Activated CD8-positive, alpha-beta memory T cell treated with anti-CD3 and anti-CD28 coated beads for 36 hours (primary cell): ENCODE measurements around the gene PARVA. TPM values are rescaled to one million over a fixed set of nuclear protein-coding genes. Genes with fewer than 3 reads are reported as not detected.

Experiments
- CTCF ChIA-PET: fragments of 350-600 bp; sonication (Branson Sonifier 250); formaldehyde crosslinking; loops from one replicate; lab custom pipeline; 2021; ENCODE audit warnings: antibody characterized with exemption; lab: Charles Lee
- POLR2A ChIA-PET: fragments of 350-600 bp; sonication (Branson Sonifier 250); formaldehyde crosslinking; loops from one replicate; lab custom pipeline; 2021; ENCODE audit warnings: antibody characterized with exemption; lab: Charles Lee
- total RNA-seq, 2 experiments: library from RNA; stranded (reverse); gene quantifications; one replicate each; pipeline ENCODE4 v1.2.3, GENCODE V29; 2021

Gene PARVA
- total RNA-seq, 2 experiments from 2014 or later: 0.06 TPM; not detected in 1

DNA sequence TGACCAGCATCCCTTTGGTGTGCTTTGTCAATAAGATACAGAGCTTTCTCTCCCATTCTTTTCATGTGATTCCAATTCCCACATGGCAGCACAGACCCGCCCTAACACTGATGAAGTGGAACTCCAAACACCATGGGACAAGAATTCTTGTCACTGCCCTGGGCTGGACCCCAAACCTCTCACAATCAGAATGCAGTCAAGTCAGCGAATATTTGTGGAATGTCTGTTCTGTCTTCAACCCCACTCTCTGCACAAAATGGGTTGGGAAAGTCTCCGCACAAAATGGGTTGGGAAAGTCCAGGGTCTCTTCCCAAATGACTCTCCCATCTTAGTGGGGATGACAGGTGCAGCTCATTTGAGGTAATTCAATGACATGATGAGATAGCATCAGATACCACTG is 157.9 kb downstream of the PARVA start:
- ChIA-PET POLR2A (no interaction called here), CTCF (no interaction called here)

DNA sequence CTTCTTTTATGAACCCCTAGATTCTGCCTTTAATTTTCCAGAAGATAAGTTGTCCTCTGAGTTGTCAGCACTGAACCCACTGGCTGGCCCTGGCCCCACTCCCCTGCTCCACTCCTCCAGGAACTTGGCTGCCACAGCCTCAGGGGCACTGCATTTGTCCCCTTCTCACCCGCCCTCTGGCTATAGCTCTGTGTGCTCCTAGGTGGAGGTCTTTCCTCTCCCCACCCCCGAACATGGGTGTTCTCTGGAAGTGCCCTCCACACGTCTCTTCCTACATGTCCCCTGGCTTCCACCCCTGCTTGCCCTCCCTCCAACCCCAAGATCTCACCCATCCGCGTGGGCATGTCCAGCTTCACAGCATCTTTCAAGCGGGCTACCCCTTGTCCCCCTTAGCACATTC is 159.2 kb downstream of the PARVA start:
- POLR2A ChIA-PET: no interaction called here
- CTCF ChIA-PET: no interaction called here

DNA sequence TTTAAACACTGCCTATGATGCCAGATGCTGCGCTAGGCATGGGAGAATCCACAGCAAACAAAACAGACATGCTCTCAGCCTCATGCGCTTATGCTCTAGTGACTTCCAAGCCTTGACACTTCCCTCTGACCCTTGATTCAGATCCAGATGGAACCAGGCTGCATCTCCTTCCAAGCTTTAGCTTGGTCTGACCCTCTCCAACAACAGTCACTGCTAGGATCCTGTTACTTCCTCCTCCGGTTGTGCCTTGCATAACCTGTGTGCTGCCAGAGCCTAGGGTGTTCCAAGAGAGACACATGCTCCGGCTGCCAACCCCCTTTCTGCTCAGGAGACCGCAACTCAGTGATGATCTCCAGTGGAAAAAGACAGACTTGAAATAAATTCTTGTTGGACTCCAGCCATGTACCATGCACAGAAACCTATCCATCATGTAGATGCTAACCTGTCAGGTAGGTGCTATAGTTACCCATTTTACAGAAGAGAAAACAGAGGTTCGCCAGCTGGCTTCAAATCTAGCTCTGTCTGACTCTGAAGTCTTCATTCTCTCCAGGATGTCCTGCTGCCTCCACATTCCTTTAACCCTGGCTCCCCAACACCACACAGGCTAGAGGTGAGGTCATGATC is 160.5 kb downstream of the PARVA start:
- POLR2A ChIA-PET: no interaction called here
- CTCF ChIA-PET: no interaction called here

DNA sequence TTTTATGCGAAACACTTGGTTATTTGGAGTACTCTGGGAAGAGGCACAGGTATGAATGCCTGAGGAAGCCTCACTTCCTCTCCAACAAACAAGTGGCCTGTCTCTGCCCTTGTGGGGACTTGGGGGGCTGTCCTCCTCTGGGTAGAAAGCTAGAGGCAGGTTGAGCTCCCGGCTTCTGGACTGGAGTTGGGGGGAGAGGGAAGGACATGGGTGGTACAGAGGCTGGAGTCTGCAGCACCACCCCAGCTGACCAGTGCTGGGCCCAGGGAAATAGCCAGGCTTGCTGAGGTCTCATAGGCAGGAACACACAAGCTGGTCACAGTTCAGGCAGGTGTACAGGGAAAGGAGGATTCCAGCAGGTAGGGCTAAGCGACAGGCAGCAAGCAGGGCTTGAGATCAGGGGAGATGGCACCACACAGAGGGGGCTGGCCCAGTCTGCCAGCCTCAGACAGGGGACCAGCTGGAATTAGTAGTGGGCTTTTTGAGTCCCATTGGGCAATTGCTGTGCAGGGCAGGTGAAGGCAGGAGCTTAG is 161.6 kb downstream of the PARVA start:
- POLR2A ChIA-PET: no interaction called here
- CTCF ChIA-PET: no interaction called here

DNA sequence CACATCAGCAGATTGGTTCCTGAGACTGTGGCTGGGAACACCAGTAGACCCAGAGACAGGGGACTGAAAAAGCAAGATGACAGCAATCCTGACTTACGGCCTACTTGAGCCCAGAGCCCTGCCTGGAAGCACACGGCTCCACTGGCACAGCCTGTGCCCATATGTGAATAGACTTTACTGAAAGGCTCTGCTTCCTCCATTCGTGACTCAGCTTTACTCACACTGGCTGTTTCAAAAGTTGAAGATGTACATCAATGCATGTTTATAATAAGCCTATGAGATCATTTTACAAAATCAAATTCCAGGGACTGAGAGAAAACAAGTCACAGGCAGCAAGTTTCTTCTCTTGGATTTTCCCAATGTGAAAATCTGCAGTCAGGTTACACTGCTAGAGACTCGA is 162.2 kb downstream of the PARVA start:
- POLR2A ChIA-PET: no interaction called here
- CTCF ChIA-PET: no interaction called here

DNA sequence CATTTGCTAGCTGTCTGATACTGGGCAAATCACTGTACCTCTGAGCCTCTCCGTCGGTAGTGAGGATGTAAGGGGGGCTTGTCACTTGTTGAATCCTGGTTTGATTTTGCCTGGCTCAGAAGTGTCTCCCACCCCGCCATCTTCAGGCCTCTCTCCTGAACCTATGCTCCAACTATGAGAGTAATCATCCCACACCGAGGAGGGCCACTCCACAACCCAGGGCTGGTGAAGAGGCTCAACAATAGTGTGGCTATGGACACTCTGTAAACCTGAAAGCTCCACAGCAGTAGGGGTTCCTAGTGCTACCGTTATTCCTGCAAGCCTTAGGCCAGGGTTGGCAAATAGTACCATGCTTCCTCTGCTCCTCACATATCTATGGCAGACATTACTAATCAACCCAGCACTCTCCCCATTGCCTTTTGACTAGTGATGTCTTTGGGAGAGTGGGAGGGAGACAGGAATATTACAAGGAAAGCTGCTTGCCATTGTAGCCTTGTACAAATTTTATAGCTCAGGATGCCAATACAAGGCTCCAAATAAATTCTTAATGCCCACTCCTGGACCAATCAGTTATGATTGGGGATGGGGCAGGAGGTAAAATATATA is 162.8 kb downstream of the PARVA start:
- CTCF ChIA-PET: no interaction called here
- POLR2A ChIA-PET: no interaction called here

DNA sequence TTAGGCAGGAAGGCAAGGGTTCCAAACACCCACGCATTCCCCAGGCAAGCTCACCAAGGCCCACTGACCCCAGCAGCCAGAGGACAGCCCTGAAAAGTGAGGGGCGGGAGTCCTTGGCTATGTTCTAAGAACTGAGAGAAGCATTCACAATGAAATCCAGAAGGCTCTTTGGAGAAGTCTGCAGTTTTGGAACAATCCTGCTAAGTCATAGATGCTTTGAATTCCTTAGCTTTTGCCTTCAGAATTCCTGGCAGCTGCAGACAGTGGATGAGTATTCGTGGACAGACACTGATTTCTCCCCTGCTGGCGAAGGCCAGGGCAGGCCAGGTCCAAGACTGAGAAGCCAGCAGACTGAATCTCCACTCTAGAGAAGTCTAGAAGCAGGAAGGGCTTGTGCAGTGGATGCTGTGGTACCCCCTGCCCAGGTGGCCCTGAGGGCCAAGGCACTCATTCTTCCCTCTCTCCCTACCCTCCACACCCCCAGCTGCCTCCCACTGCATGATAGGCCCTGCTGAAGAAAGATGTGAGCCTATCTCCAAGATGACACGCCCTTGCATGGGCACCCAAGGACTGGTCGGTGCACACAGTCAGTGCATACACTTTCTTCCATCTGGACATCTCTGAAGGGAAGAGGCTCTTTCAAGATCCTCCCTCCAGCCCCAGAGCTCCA is 163.7 kb downstream of the PARVA start:
- ChIA-PET CTCF (no interaction called here), POLR2A (no interaction called here)

DNA sequence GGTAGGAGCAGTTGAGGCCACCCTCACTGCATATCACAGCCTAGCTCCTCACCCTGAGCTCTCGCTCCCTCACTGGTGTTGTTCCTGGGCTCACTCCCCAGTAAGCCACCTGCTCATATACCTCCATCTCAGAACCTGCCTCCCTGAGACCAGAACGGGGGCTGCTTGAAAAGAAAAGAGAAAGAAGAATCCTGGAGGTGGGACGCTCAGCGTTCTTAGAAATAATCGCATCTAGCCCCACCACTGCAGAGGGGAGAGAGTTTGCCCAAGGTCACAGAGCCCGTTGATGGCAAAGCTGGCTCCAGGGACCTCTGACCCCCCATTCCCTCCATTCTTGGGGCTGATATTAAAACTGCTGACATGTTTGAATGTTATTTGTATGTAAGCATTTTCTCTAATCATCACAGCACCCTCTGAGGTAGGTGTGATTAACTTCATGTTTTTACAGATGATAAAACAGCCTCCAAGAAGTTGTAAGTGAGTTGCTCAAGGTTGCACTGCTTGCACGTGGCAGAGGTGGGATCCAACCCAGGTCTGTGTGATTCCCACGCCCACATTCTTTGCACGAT is 164.3 kb downstream of the PARVA start:
- CTCF ChIA-PET: no interaction called here
- POLR2A ChIA-PET: no interaction called here

DNA sequence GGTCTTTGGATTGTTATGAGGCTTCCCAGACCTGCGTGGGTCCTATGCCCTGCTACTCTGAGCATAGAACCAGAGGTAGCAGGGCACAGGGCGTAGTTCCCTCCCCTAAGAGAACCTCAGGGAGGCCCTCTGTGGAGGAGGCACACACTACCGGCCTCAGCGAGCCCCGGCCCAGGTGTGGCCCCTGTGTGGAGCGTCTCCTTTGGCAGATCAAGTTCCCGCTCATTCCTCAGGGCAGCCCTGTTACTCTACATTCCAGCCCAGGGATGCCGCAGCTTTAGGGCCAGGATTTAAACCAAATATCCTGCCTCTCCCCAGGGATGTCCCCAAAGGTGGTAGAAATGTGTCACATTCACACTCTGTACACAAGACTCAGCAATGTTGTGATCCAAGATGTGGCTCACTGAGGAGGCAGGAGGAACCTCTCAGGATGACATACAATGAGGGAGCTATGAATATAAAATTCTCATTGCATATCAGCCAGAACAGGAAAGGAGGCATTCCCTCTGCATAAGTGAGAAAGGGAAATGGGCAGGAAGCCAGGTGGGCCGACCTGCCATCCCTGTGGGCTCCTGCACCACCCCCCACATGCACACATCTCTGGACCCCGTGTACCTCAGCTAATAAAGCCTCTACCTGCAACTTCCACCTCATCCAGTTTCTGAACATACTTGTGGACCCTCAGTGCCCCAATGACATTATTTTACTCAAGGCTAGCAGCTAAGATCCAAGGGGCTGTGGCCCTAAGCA is 165.0 kb downstream of the PARVA start:
- CTCF ChIA-PET: no interaction called here

DNA sequence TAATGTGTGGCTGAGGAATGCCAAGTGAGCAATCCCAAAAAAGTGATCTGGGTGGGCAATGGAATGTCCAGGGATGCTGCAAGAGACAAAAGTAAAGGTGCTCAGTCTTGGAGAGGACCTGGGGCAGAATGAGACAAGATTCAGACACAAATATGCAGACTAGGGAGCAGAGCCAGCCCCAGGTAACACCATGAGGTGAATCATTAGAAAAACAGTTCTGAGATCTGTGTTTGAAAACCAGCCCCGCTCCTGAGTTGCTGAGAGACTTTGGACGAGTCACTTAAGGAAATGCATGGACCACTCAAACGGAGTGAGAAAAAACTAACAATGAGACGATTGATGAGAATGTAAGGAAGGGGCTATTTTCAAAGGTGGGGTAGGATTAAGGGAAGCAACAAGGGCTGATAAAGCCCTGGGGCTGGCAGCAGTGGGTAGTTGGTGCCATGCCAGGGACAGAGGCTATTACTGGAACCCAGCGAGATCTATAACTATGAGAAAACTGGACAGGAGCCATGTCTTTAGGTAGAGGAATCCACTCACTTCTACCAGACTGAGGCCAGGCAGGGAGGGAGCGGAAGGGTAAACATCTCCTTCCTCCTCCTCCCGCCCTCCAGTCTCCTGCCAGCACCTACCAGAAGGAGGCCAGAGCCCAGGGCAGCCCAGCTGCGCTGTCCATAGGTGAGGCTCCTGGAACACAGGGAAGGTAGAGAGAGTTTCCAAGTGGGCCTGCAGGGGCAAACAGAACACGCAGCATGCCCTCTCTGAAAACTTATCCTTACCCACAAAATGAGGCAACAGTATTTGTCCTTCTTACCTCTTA is 166.4 kb downstream of the PARVA start:
- ChIA-PET CTCF (no interaction called here), POLR2A (no interaction called here)

More for the DNA sequence above, 165.0 kb downstream of the PARVA start:
- POLR2A ChIA-PET: no interaction called here

DNA sequence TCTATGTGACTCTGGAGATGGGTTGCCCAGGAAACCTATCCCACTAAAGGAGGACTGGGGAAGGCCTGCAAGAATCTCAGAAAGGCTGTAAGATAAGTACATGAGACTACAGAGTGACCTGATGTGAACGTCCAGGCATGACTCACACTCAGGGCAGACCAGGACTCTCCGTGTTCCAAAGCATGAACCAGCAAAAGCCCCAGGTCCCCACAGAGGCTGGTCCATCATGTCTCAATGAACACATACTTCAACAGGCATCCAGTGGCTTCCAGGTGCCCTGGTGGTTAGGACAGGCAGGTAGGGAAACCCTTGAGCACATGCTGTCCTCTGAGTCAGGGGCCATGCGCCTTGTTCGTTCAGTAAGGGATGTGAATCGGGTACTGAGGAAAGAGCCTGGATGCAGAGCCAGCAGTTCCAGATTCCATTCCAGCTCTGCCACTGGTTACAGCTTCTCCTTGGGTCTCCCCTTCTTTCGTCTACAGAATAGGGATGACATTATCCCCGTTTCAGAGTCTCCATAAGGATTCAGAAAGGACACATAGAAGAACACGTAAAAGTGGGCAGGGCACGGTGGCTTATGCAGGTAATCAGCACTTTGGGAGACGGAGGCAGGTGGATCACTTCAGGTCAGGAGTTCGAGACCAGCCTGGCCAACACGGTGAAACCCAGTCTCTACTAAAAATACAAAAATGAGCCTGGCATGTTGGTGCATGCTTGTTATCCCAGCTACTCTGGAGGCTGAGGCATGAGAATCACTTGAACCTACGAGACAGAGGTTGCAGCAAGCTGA is 167.8 kb downstream of the PARVA start:
- ChIA-PET CTCF (no interaction called here), POLR2A (no interaction called here)

DNA sequence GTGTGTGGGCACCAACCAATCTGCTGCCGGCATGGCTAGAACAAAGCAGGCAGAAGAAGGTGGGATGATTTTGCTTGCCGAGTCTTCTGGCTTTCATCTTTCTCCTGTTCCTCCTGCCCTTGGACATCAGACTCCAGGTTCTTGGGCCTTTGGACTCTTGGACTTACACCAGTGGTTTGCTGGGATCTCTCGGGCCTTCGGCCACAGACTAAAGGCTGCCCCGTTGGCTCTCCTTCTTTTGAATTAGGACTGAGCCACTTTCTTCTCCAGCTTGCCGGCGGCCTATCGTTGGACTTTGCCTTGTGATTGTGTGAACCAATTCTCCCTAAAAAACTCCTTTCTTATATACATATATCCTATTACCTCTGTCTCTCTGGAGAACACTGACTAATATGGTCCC is 168.8 kb downstream of the PARVA start:
- POLR2A ChIA-PET: no interaction called here
- CTCF ChIA-PET: no interaction called here

DNA sequence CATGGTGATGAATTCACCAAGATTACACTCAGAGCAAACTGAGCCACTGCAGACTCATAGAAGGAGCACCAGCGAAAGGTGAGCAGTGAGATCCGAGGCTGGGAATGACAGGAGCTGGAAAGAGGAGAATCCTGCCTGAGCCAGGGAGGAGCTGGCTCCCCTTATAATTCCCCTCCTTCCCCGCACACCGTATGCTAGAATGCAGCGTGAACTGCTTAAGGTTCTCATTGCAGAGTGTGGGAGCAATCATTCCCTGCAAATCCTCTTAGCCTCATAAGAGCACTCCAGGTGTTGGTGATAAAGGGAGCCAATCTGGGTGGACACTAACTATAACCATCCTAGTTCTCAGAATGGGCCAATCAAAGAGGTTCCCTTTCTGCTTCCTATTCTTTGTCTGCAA is 169.3 kb downstream of the PARVA start:
- CTCF ChIA-PET: no interaction called here
- POLR2A ChIA-PET: no interaction called here

DNA sequence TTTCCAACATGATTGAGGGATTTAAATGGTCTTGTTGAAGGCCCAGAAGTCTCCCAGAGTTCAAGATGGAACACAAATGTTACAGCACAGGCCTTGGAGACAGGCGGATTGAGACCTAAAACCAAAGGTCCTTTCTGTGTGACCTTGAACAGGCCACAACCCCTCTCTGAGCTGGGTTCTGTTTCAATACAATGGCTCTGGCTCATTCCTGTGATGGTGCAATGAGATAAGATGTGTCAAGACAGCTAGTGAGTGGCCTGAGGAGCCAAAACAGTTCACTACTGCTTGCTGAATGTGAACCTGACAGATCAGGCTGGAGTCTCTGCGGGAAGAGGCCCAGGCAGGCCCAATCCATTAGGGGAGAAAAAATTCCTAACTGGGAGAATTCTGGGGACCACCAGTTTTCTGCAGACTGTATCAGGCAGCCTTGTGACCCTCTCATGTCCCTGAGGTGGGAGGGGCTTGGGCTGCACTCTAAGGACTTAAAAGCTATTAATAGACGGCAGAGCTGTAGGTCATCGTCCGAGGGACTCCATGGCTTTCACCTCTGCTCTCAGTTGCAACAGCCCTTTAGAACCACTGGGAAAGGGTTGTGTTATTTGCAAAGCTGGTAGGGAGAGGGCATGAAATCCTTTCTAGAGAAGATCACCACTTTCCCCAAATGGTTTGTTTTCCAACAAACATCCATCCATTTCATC is 170.7 kb downstream of the PARVA start:
- ChIA-PET POLR2A (no interaction called here), CTCF (no interaction called here)

DNA sequence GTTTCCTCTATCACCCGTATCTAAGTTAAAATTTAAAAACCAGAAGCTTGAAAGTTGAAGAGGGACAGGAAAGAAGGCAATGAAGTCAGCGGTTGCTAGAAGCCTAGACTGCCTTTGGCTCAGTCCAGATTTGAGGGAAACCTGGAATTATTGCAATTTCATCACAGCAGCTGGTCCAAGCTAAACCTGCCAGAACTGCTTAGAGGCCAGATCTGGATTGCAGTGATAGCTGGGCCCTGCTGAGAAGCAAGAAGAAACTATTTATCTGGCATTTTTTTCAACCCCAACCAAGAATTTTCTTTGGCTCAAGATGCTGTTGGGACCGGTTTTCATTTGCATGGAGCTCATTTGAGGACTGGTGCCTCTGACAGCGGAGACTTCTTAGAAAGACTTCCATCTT is 175.3 kb downstream of the PARVA start:
- ChIA-PET POLR2A (no interaction called here), CTCF (no interaction called here)

DNA sequence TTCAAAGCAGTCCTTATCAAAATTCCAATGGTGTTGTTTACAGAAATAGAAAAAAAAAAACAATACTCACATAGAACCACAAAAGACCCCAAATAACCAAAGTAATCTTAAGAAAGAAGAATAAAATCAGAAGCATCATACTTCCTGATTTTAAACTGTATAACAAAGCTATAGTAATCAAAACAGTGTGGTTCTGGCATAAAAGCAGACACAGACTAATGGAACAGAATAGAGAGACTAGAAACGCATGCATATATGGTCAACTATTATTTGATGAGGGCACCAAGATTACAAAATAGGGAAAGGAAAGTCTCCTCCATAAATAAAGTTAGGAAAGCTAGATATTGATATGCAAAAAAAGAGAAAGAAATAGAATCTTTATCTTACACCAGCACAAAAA is 176.8 kb downstream of the PARVA start:
- CTCF ChIA-PET: no interaction called here
- POLR2A ChIA-PET: no interaction called here

DNA sequence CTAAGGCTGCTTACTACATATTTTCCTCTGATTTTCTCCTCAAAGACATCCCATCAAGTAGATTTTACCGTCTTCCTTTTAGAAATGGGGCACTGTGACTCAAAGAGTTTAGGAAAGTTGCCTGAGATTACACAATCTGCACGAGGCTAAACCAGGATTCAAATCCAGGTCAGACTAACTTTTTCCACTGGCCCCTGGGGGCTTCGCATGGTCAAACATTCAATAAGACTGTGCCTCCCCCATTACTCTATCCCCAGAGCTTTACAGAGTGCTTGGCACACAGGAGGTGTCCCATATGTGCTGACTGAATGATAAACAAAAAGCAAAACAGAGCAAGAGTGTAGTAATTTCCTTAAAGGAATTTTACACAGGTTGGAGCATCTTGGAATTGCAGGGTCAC is 178.8 kb downstream of the PARVA start:
- POLR2A ChIA-PET: no interaction called here
- CTCF ChIA-PET: no interaction called here
